Measurements from ENCODE around the gene IGFBP4.

The IGFBP4 gene

DNA sequence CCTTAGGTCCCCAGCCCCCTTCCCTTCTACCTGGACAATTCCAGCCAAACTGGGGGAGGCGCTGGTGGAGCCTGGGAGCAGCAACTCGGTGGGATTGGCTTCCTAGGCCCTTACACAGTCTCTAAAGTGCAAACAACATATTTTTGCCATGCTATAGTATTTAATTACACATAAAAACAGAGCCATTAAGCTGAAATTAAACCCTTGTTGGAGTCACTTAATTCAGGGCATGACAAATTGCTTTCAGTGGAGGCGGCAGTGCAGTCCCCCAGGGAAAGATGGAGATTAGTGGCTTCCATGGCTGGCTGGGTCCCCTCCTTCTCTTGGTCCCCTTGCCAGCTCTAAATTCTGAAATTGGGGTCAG, 17.3 kb downstream of the IGFBP4 start:
- TF ChIP-seq, protein P1, sequence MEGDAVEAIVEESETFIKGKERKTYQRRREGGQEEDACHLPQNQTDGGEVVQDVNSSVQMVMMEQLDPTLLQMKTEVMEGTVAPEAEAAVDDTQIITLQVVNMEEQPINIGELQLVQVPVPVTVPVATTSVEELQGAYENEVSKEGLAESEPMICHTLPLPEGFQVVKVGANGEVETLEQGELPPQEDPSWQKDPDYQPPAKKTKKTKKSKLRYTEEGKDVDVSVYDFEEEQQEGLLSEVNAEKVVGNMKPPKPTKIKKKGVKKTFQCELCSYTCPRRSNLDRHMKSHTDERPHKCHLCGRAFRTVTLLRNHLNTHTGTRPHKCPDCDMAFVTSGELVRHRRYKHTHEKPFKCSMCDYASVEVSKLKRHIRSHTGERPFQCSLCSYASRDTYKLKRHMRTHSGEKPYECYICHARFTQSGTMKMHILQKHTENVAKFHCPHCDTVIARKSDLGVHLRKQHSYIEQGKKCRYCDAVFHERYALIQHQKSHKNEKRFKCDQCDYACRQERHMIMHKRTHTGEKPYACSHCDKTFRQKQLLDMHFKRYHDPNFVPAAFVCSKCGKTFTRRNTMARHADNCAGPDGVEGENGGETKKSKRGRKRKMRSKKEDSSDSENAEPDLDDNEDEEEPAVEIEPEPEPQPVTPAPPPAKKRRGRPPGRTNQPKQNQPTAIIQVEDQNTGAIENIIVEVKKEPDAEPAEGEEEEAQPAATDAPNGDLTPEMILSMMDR (IDR thresholded peaks at IDR 0.05; ENCODE audit: extremely low read depth, insufficient read depth, missing control alignments): no peak
- in situ Hi-C loops (cut with MboI; ENCODE audit: low pct_unique_long_range_greater_than_20kb, low sequenced_read_pairs, unreplicated experiment): no loop called here
- no peak for DNase-seq (ENCODE audit: low spot score)

DNA sequence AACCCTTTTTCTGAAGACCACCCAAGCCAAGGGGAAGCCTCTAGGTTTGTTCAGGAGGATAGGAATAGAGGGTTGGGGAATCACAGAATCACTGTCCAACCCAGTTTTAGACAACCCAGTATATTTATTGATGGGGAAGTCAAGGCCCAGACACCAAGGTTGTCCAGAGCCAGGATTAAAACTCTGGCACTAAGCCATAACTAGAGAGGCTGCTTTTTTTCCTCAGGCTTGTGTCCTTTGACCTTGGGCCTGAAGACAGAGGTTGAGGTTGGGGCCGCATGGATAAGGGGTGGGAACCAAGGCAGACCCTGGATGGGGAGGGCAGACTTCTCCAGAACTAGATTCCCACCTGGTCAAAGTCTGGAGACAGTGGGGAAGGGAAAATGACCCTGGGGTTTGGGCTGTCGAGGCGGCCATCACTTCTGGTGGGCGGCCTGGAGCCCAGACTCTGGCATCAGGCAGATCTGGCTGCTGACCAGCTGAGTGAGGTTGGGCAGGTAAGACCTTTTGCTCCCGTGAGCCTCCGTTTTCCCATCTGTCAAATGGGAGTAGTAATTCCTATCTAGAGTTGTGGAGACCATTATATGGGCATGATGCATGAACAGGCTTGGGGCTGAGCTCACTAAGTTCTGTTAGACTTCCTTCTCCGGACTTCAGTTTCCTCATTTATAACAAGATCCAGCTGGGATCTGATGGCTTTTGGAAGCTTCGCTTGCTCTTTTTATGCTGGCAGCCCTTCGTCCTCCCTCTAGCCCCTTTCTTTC, 17.9 kb downstream of the IGFBP4 start:
- TF ChIP-seq, protein P1 (IDR thresholded peaks at IDR 0.05; ENCODE audit: extremely low read depth, insufficient read depth, missing control alignments): no peak
- no peak for DNase-seq (ENCODE audit: low spot score)

DNA sequence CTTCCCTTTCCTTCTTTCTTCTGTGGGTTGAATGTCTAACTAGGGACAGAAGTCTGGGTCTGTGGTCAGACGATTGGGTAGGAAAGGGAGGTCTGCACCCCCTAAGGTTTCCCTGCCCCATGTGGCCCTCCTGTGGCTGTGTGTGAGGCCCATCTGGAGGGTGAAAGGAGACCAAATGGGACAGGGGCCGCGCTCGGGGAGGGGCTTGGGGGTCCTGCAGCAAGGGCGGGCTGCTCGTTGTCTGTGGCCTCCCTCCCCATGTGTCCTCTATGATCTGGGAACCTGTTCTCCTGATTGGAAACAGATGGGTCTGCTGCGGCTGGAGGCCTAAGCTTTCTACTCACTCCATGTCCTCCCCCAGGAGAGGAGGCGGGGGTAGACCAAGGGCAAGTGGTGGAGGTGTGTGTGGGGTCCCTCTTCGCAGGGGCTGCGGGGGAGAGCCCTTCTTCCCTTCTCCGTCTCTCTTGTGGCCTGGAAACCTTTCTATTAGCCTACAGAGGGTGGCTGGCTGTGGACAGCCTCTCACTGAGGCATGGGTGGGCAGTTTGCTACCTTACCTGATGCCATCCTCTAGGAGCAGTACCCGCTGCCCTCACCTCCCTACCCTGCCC, 18.6 kb downstream of the IGFBP4 start:
- TF ChIP-seq, protein P1 (IDR thresholded peaks at IDR 0.05; ENCODE audit: extremely low read depth, insufficient read depth, missing control alignments): no peak
- in situ Hi-C loops (cut with MboI; ENCODE audit: low pct_unique_long_range_greater_than_20kb, low sequenced_read_pairs, unreplicated experiment): no loop called here
- no peak for DNase-seq (ENCODE audit: low spot score)

More for the DNA sequence above, 17.9 kb downstream of the IGFBP4 start:
- in situ Hi-C loops (cut with MboI; ENCODE audit: low pct_unique_long_range_greater_than_20kb, low sequenced_read_pairs, unreplicated experiment): no loop called here

DNA sequence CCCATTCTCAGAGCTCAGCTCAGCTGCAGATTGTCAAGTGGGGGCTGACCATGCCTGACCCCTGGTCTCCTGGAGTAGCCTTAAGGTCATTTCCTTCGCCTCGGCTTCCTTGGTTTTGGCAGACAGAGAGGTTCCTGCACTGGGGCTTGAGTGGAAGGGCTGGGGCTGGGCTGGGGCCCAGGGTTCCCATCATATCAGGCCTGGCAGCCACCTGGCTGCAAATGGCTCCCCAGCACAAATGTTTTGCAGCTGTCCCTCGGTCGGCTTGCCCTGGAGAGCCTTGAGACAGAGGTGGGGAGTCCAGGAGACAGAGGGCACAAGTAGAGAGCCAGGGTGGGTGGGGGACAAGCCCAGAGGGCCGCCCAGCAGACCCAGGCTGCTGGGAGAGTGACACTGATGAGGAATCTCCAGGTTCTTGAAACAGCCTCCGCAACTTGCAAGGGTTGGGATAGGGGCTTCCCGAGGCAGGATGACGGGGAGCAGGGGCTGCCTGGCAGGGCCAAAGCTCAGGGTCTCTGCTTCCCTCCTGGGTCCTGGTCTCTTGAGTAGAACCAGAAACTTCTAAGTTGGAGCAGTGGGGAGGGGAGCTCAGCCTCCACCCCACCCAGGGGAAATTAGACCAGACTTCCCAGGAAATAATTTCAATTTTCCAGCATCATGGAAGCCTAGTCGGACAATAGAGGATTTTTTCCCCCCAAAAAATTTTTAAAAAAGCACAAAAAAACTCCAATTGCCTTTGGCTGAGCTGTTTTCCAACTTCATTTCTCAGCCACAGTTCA, 19.3 kb downstream of the IGFBP4 start:
- DNase-seq (ENCODE audit: low spot score): no peak
- in situ Hi-C loops (cut with MboI; ENCODE audit: low pct_unique_long_range_greater_than_20kb, low sequenced_read_pairs, unreplicated experiment): no loop called here
- TF ChIP-seq, protein P1 (IDR thresholded peaks at IDR 0.05; ENCODE audit: extremely low read depth, insufficient read depth, missing control alignments): no peak

DNA sequence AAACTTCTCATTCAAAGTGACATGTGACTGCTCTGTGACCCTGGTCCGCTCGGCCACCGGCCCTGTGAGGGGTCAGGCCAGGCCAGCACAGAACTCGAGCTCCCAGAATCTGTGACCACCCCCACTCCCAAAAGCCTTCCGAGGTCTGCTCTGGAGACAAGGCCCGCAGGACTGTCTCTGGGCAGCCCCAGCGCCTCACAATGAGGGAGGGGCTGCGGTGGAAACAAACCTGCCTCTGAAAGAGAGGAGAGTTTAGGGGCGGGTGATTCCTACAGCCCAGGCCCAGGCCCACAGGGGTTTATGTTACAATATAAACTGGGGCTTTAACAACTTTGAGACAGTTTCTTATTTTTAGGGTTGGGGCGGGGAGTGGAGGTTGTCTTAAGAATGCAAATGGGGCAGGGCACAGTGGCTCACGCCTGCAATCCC, 19.9 kb downstream of the IGFBP4 start:
- in situ Hi-C loops (cut with MboI; ENCODE audit: low pct_unique_long_range_greater_than_20kb, low sequenced_read_pairs, unreplicated experiment): no loop called here
- TF ChIP-seq, protein P1 (IDR thresholded peaks at IDR 0.05; ENCODE audit: extremely low read depth, insufficient read depth, missing control alignments): no peak
- no peak for DNase-seq (ENCODE audit: low spot score)

DNA sequence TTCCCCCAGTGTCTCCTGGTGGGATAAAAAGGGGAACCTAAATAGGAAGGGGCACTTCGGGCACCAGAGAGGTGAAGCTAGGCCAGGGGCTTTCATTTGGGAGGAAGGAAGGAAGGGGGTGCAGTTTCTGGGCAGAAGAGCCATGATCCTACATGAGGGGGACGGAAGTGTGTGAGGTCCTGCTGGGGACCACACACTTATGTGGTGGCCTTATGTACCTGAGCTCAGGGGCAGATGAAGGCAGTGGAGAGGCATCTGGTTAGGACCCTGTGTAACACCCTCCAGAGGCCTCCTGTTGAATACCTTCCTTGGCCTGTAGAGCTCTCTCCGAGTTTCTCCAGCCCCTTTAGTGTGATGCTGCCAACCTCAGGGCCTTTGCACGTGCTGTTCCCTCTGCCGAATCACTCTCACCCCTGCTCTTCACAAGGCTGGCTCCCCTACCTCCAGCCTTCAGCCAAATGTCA, 21.2 kb downstream of the IGFBP4 start:
- in situ Hi-C loops (cut with MboI; ENCODE audit: low pct_unique_long_range_greater_than_20kb, low sequenced_read_pairs, unreplicated experiment): no loop called here
- TF ChIP-seq, protein P1 (IDR thresholded peaks at IDR 0.05; ENCODE audit: extremely low read depth, insufficient read depth, missing control alignments): no peak
- no peak for DNase-seq (ENCODE audit: low spot score)

Data from GM13977 (cell line).